HG03432 (cell line): Measurements from ENCODE around the gene EMB.
A peak's percentile ranks its signal among the peaks of the same experiment; 100 is the strongest.
"Not testable (repeated sequence)": the region's sequence is repeated elsewhere in the genome, so short reads cannot be mapped to it uniquely, and the experiment has no call there.

ENCODE experiments used
- ATAC-seq: cut with Tn5 transposase; IDR thresholded peaks from one replicate; pipeline ENCODE4 v1.9.1; 2021; ENCODE audit warnings: mild to moderate bottlenecking, moderate library complexity; ENCODE audit not compliant: unreplicated experiment

The EMB gene, protein sequence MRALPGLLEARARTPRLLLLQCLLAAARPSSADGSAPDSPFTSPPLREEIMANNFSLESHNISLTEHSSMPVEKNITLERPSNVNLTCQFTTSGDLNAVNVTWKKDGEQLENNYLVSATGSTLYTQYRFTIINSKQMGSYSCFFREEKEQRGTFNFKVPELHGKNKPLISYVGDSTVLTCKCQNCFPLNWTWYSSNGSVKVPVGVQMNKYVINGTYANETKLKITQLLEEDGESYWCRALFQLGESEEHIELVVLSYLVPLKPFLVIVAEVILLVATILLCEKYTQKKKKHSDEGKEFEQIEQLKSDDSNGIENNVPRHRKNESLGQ

DNA sequence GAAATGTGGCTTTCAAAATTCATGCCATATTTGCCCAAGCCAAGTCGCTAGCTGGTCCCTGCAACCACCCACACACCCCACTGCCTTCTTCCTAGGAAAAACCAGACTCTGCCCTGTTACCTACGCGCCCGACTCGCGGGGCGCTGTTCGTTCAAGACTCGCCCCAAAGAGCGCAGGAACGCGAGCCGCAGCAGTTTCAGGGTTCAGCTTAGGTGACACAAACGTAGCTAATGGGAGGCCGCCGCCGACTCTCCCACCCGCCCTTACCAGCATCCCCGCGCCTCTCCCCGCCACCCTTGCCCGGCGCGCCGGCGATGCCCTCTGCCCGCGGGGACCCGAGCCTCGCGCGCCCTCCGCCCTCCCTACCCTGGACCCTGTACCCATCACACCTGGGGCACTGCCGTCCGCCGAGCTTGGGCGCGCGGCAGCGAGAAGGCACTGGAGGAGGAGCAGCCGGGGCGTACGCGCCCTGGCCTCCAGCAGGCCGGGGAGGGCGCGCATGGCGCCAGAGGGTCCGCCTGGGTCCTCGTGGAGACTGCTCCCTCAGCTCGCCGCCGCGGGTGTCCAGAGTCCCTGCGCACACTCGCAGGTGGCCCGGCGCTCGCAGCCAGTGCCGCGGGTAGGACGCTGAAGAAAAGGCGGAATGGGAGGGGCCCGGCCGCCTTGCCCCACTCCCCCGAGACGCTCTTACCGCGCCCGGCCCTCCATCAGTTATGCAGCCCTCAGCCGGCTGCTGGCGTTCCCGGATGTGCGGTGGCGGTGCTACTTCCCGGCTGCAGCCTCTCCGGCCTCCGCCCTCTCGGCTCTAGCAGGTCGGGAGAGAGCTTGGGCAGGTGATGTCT is at the start of gene EMB:
Gene EMB (minus strand): TSS at position 638 of the 842 bp plus-strand sequence. CDS start 137 bp downstream, at position 501.
- peak; percentile 79 for ATAC-seq

- not testable (repeated sequence) for ATAC-seq
Measured at GRCh38 chr5:50489491-50489890, 48.4 kb upstream of the EMB start.

DNA sequence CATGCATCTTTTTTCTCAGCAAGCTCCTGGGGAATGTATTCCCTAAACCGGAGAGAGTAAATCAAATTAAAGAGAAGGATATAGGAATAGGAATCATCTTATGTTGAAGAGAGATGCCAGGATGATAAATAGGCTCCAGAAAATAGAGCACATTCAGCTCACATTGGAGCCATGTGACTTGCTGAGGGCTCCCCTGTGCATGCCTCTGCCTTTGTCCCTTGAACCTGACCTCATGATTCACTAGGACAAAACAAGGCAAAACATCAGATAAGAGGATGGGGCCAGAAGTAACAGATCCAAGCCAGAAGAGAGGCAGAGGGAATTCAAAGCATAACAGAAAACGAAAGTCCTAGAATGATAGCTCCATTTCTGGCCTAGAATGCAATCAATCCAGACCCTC is 37.7 kb upstream of the EMB start:
- not testable (repeated sequence) for ATAC-seq

GRCh38 chr5:50476549-50476948 is 35.5 kb upstream of the EMB start:
- peak; percentile 99 for ATAC-seq

DNA sequence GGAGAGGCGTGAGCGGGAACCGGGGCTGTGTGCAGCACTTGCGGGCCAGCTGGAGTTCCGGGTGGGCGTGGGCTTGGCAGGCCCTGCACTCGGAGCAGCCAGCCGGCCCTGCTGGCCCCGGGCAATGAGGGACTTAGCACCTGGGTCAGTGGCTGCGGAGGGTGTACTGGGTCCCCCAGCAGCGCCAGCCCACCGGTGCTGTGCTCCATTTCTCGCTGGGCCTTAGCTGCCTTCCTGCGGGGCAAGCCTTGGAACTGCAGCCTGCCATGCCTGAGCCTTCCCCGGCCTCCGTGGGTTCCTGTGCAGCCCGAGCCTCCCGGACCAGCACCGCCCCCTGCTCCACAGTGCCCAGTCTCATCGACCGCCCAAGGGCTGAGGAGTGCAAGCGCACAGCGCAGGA is 23.9 kb upstream of the EMB start:
- not testable (repeated sequence) for ATAC-seq

DNA sequence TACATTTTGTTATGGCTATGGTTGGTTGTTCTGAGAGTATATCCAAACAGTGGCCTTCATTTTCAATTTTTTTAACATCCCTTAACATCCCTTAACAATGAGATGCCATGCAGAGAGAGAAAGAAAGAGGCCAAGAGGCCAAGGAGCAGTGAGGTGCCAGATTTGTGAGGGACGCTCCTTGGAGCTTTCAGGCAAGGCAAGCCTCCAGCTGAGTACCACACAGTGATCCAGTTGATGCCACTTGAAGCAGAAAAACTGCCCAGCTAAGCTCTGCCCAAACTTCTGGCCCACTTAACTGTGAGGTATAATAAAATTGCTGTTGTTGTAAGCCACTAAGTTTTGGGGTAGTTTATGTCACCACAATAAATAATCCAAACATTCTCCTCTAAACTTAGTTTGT is 22.6 kb upstream of the EMB start:
- ATAC-seq = no peak

DNA sequence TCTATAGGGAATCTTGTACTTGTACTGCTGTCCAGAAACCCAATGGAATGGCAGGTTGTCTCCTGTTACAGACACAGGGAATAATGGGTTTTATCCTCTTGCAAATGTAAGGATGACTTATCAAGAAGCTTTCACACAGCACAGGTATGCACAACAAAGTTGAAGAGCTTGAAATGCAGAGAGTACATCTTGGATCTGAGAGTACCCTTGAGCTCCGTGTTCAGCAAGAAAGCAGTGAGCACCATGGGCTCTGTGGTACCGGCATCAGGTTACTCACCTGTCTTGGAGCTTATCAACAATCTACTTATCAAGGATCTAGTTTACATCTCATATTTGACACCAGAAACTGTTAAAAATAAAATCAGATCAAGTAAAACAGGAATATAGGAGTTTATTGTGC is 22.0 kb upstream of the EMB start:
- ATAC-seq = no peak

DNA sequence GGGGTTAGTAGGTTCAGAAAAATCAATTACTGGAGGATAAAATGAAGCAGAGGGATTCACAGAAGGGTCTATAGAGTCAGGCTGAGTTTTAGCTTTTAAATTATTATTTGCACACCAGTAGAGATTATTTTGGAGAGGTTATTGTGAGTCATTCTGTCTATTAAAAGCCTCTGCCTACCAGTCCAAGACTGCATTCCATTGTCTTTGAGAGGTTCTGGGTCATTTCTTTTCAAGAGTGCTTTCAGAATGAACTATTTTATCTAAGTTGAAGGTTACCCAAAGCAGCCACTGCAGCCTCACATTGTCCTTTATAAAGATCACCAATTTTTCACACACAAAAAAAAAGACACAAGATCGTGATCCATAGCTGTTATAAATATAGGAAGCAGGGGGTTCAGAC is 21.5 kb upstream of the EMB start:
- ATAC-seq = not testable (repeated sequence)

GRCh38 chr5:50458372-50458771 is 17.3 kb upstream of the EMB start:
- not testable (repeated sequence) for ATAC-seq

DNA sequence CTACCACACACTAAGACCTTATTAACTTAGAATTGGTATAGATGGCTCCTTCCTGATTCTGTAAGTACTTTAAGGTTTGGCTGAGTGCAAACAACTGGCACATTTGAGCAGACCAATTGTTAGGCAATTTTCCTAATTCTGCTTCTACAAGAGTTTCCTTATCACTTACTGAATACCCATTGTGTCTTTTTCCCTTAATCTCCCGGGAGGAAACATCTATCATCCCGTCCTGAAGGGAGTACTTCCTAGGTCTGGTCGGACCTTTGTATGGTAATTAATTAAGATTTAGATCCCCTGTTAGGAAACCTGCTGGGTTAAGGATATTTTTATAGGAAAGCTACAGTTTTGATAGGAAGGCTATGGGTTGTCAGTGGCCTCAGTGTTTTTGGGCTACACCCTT is 8.2 kb upstream of the EMB start:
- ATAC-seq = not testable (repeated sequence)

- no peak for ATAC-seq
Measured at GRCh38 chr5:50447941-50448340, 6.9 kb upstream of the EMB start.

- no peak for ATAC-seq
Measured at GRCh38 chr5:50447228-50447627, 6.1 kb upstream of the EMB start.

GRCh38 chr5:50445296-50445949 is 4.3 kb upstream of the EMB start:
- peak; percentile 71 for ATAC-seq

- not testable (repeated sequence) for ATAC-seq
Measured at GRCh38 chr5:50442559-50443539, 1.8 kb upstream of the EMB start.

DNA sequence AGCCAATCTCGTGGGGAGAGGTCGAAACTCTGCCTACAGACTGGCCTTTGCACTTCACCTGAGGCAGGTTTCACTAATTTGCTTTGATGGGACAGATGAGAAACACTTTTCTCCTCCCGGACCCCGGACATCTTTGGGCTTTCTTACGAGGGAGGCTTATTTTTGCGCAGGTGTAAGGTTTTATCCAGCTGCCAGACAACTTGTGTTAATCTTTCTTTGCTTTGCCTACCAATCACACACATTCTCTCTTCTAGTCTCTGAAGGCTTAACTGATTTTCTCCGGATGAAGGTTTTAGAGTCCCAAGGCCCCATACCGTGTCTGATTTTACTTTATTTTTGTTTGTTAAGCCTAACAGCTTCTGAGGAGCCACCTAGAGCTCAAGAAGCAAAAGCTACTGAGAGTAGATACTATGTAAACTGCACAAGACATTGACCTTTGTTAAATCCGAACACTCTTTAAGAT is 436 bp upstream of the EMB start:
- ATAC-seq = no peak

- ATAC-seq = no peak
Measured at GRCh38 chr5:50439221-50439620, 1.9 kb downstream of the EMB start.

DNA sequence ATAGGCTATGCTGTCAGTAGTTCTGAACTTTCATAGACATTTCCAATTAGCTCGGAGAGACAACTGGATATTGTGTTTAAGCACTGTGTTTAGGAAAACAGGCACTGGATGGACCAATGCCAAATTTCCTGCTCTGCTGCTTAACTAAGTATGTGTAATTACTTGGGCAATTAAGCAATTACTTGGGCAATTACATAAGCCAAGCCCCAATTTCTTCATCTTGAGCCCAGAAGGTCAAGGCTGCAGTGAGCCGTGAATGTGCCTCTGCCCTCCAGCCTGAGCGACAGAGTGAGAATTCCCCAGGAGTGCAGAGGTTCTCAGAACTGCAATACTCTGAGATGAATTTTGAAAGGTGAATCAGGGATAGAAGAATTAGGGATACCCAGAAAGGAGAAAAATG is 3.0 kb downstream of the EMB start:
- not testable (repeated sequence) for ATAC-seq

GRCh38 chr5:50435168-50435567 is 5.9 kb downstream of the EMB start:
- ATAC-seq = peak; percentile 54

- ATAC-seq = not testable (repeated sequence)
Measured at GRCh38 chr5:50431133-50431904, 9.8 kb downstream of the EMB start.
